ENCODE results near the gene CFAP53.

CFAP53 gene

GRCh38 chr18:50199346-50199855, 66.9 kb downstream of the CFAP53 start:
- in situ Hi-C loops (cut with MboI; ENCODE audit: low sequenced_read_pairs, unreplicated experiment): no loop called here
- TF ChIP-seq CTCF (IDR thresholded peaks at IDR 0.05; ENCODE audit: borderline replicate concordance, control extremely low read depth, extremely low read depth, insufficient read depth, missing control alignments): no peak
- DNase-seq (ENCODE audit: low spot score): no peak

- no peak for DNase-seq (ENCODE audit: low spot score)
- no peak for TF ChIP-seq CTCF (IDR thresholded peaks at IDR 0.05; ENCODE audit: borderline replicate concordance, control extremely low read depth, extremely low read depth, insufficient read depth, missing control alignments)
- in situ Hi-C loops (cut with MboI; ENCODE audit: low sequenced_read_pairs, unreplicated experiment): no loop called here
Observed at GRCh38 chr18:50196261-50196660, 70.0 kb downstream of the CFAP53 start.

- TF ChIP-seq CTCF (IDR thresholded peaks at IDR 0.05; ENCODE audit: borderline replicate concordance, control extremely low read depth, extremely low read depth, insufficient read depth, missing control alignments): no peak
- no peak for DNase-seq (ENCODE audit: low spot score)
- in situ Hi-C loops (cut with MboI; ENCODE audit: low sequenced_read_pairs, unreplicated experiment): no loop called here
Observed at GRCh38 chr18:50195689-50196088, 70.6 kb downstream of the CFAP53 start.

DNA sequence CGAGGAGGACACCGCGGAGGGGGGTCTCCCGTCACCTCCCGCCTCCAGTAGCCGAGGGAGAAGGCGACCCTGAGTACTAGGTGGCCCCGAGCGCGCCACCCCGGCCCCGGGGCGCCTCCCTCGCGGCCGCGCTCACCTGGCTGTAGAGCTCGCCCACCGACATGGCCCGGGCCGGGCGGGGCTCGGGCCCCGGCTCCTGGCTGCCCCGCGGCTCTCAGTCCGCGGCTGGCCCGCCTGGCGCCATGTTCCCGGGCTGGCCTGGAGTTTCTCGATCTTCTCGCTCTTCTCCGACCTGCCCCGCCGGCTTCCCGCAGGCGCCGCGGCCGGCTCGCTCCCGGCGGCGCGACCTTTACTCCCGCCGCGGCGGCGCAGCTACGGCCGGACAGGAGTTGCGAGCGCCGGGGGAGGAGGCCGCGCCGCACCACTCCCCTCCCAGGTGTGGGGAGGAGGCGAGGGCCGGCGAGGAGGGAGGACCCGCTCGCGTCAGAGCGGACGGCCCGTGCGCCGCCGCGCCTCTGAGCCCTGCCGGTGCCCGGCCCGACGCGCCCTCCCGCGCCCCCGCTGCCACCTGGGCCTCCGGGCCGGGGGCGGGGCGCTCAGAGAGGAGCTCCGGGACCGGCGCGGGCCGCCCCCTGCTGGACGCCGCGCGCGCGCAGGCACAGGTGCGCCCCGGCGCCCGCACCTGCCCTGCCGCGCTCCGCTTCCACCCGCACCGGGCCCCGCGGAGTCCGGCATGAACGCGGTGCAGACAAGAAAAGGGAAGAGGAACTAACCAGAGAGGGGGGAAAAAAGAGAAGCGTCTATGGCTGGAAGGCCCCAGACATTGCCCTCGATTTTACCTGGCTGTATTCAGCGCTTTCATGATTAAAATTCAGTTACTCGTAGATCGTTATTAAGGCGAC, 71.4 kb downstream of the CFAP53 start, which contains the start of gene MYO5B:
MYO5B (minus strand) TSS at position 517 of the 902 bp plus-strand sequence; CDS start at position 163, 354 bp downstream.
- DNase-seq (ENCODE audit: low spot score): peak; percentile 86
- in situ Hi-C loops (cut with MboI; ENCODE audit: low sequenced_read_pairs, unreplicated experiment): no loop called here
- TF ChIP-seq CTCF (IDR thresholded peaks at IDR 0.05; ENCODE audit: borderline replicate concordance, control extremely low read depth, extremely low read depth, insufficient read depth, missing control alignments): peak; percentile 83

DNA sequence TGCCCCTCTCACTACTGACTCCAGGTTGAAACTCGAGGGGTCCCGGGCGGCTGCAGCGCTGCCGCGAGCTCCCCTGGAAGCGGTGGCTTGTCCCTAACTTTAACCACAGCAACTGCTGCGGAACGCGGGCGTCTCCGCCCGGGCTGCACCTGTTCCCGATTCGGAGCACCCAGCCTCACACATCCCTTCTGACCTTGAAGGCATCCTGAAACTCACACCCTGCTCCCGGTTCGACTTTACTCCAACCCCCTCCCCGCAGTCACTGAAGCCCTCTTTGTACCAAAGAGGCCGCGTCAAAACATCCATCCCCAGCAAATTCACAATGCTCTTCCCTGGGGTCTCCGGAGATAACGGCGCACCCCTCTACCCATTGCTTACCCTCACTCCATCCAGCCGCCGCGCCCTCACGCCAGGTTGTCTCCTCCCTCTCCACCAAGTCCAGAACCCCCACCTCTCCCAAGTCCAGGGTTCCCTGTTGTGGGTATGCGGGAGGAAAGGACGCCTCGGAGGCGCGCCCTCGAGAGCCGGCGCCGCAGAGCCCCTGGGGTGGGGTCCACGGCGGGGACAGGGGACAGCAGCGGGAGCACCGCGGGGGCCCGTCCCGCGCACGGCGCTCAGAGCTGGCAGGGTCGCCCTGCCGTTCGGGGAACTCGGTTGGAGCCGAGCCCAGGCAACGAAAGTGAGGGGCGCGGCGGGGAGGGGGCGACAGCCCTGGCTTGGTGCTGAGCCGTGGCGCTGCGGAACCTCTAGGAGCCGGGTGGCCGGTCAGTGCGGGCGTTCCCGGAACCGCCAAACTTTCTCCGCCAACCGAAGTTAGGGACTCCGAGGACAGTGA, 72.3 kb downstream of the CFAP53 start:
- in situ Hi-C loops (cut with MboI; ENCODE audit: low sequenced_read_pairs, unreplicated experiment): no loop called here
- no peak for TF ChIP-seq CTCF (IDR thresholded peaks at IDR 0.05; ENCODE audit: borderline replicate concordance, control extremely low read depth, extremely low read depth, insufficient read depth, missing control alignments)
- peak; percentile 32 for DNase-seq (ENCODE audit: low spot score)

Measured in GM13976 (cell line).